OCI-LY1 (cell line): Measurements from ENCODE around the gene TUBGCP4.
A peak's percentile ranks its signal among the peaks of the same experiment; 100 is the strongest.

Source experiments
- H2AFZ ChIP-seq: fragments of 200-600 bp; sonication (generic), shearing (Covaris generic); 2 replicates; pipeline ENCODE4 v1.6.0; 2014; ENCODE audit warnings: antibody characterized with exemption, mild to moderate bottlenecking, low read length
- H3F3A ChIP-seq: fragments of 200-600 bp; sonication (generic), shearing (Covaris generic); 2 replicates; pipeline ENCODE4 v1.6.0; 2014; ENCODE audit warnings: mild to moderate bottlenecking, antibody characterized with exemption, low read length, moderate library complexity; ENCODE audit not compliant: insufficient read depth
- H3K27ac ChIP-seq: fragments of 200-600 bp; sonication (generic); 2 replicates; pipeline ENCODE4 v1.5.1; 2014; ENCODE audit warnings: low read length, mixed run types, mild to moderate bottlenecking, low read depth; ENCODE audit not compliant: poor library complexity, severe bottlenecking
- H3K27me3 ChIP-seq: fragments of 200-600 bp; sonication (generic); 2 replicates; pipeline ENCODE4 v1.6.0; 2014; ENCODE audit warnings: antibody characterized with exemption, mild to moderate bottlenecking, low read length, moderate library complexity; ENCODE audit not compliant: insufficient read depth
- H3K36me3 ChIP-seq: fragments of 200-600 bp; sonication (generic); 2 replicates; pipeline ENCODE4 v1.6.1; 2014; ENCODE audit warnings: mild to moderate bottlenecking, antibody characterized with exemption, low read length, moderate library complexity, mixed read lengths; ENCODE audit not compliant: insufficient read depth
- H3K4me1 ChIP-seq: fragments of 200-600 bp; sonication (generic); 2 replicates; pipeline ENCODE4 v1.5.1; 2014; ENCODE audit warnings: mild to moderate bottlenecking, low read length, moderate library complexity; ENCODE audit not compliant: insufficient read depth, severe bottlenecking
- H3K4me2 ChIP-seq: fragments of 200-600 bp; sonication (generic), shearing (Covaris generic); 2 replicates; pipeline ENCODE4 v1.6.1; 2014; ENCODE audit warnings: low read length
- H3K4me3 ChIP-seq: fragments of 200-600 bp; sonication (generic); 2 replicates; pipeline ENCODE4 v1.5.1; 2014; ENCODE audit warnings: low read length, low read depth, mild to moderate bottlenecking, mixed read lengths; ENCODE audit not compliant: poor library complexity, severe bottlenecking
- H3K79me2 ChIP-seq: fragments of 200-600 bp; shearing (Covaris generic); 2 replicates; pipeline ENCODE4 v1.6.1; 2016; ENCODE audit warnings: mixed run types, low read length, mixed read lengths; ENCODE audit not compliant: insufficient read depth
- H3K9ac ChIP-seq: fragments of 200-600 bp; sonication (generic), shearing (Covaris generic); 2 replicates; pipeline ENCODE4 v1.6.1; 2014; ENCODE audit warnings: mild to moderate bottlenecking, low read length, mixed read lengths
- H3K9me2 ChIP-seq: fragments of 200-600 bp; sonication (generic), shearing (Covaris generic); 2 replicates; pipeline ENCODE4 v1.6.1; 2014; ENCODE audit warnings: low read depth, mild to moderate bottlenecking, low read length, mixed read lengths
- H3K9me3 ChIP-seq: fragments of 200-600 bp; shearing (Covaris generic); 2 replicates; pipeline ENCODE4 v1.6.1; 2014; ENCODE audit warnings: low read length, mixed read lengths
- H4K20me1 ChIP-seq: fragments of 200-600 bp; sonication (generic), shearing (Covaris generic); 2 replicates; pipeline ENCODE4 v1.6.0; 2016; ENCODE audit warnings: mild to moderate bottlenecking, low read length; ENCODE audit not compliant: insufficient read depth
- EZH2 ChIP-seq: fragments of 200-600 bp; sonication (generic), shearing (Covaris generic); IDR thresholded peaks from 2 replicates; pipeline ENCODE4 v1.8.0; 2017; ENCODE audit warnings: borderline replicate concordance, mixed run types, mild to moderate bottlenecking, antibody characterized with exemption, low read length, moderate library complexity, mixed read lengths
- TF ChIP-seq, protein P1 (sequence below): fragments of 200-600 bp; sonication (generic), shearing (Covaris generic); IDR thresholded peaks from 2 replicates; pipeline ENCODE4 v1.5.1; 2017; ENCODE audit warnings: mild to moderate bottlenecking, antibody characterized with exemption, low read length, moderate library complexity, mixed read lengths

TUBGCP4 gene

GRCh38 chr15:43370975-43371974 lies at the start of gene TUBGCP4, which contains the start of gene ZSCAN29:
TUBGCP4 (plus strand) TSS chr15:43371101; CDS start chr15:43371355, 254 bp downstream.
ZSCAN29 (minus strand) TSS chr15:43371043; CDS start chr15:43369913, 1,130 bp downstream.
- TF ChIP-seq EZH2: no peak
- TF ChIP-seq, protein P1, sequence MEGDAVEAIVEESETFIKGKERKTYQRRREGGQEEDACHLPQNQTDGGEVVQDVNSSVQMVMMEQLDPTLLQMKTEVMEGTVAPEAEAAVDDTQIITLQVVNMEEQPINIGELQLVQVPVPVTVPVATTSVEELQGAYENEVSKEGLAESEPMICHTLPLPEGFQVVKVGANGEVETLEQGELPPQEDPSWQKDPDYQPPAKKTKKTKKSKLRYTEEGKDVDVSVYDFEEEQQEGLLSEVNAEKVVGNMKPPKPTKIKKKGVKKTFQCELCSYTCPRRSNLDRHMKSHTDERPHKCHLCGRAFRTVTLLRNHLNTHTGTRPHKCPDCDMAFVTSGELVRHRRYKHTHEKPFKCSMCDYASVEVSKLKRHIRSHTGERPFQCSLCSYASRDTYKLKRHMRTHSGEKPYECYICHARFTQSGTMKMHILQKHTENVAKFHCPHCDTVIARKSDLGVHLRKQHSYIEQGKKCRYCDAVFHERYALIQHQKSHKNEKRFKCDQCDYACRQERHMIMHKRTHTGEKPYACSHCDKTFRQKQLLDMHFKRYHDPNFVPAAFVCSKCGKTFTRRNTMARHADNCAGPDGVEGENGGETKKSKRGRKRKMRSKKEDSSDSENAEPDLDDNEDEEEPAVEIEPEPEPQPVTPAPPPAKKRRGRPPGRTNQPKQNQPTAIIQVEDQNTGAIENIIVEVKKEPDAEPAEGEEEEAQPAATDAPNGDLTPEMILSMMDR: peak; percentile 58
- H3K36me3 ChIP-seq: peaks cover 33% of the 10 kb centered on the region
- 0 out of 2 replicates have a peak, but pooled peaks cover 6% of the 10 kb centered on the region for H3F3A ChIP-seq
- no peaks in the 10 kb centered on the region for H3K9me3 ChIP-seq
- H3K4me2 ChIP-seq: peak within 1 kb of the TSS; percentile 83
- peak within 1 kb of the TSS; percentile 57 for H3K27ac ChIP-seq
- peak within 1 kb of the TSS; percentile 74 for H3K4me3 ChIP-seq
- H3K9me2 ChIP-seq: no peaks in the 10 kb centered on the region
- H3K27me3 ChIP-seq: no peaks in the 10 kb centered on the region
- peaks cover 51% of the 10 kb centered on the region for H3K4me1 ChIP-seq
- no peaks in the 10 kb centered on the region for H4K20me1 ChIP-seq
- H2AFZ ChIP-seq: no peak within 1 kb of the TSS
- peaks cover 18% of the 10 kb centered on the region; the same call in 1 of the 2 replicates for H3K79me2 ChIP-seq
- peak within 1 kb of the TSS; percentile 79 for H3K9ac ChIP-seq

GRCh38 chr15:43325039-43325684 lies 45.7 kb upstream of the TUBGCP4 start:
- Histone ChIP-seq H3K9ac (no peak overlapping the region), H3K9me2 (no peaks in the 10 kb centered on the region), H3K79me2 (no peaks in the 10 kb centered on the region), H2AFZ (no peak overlapping the region), H3K9me3 (no peaks in the 10 kb centered on the region), H3K27ac (no peak overlapping the region), H3F3A (no peaks in the 10 kb centered on the region), H3K4me2 (no peak overlapping the region), H4K20me1 (no peaks in the 10 kb centered on the region), H3K36me3 (peaks cover 22% of the 10 kb centered on the region), H3K4me3 (no peak overlapping the region), H3K27me3 (no peaks in the 10 kb centered on the region), H3K4me1 (peaks cover 15% of the 10 kb centered on the region)
- no peak for TF ChIP-seq EZH2

- no peaks in the 10 kb centered on the region for H3K9me2 ChIP-seq
- TF ChIP-seq EZH2: no peak
- TF ChIP-seq, protein P1: no peak
- H3K4me1 ChIP-seq: peaks cover 28% of the 10 kb centered on the region
- H3K4me3 ChIP-seq: peak overlapping the region; percentile 75
- H3K9ac ChIP-seq: peak overlapping the region; percentile 85
- no peaks in the 10 kb centered on the region for H4K20me1 ChIP-seq
- no peaks in the 10 kb centered on the region for H3K79me2 ChIP-seq
- H3K27me3 ChIP-seq: no peaks in the 10 kb centered on the region
- H2AFZ ChIP-seq: no peak overlapping the region; the same call in 1 of the 2 replicates
- H3K27ac ChIP-seq: peak overlapping the region; percentile 74
- H3K9me3 ChIP-seq: no peaks in the 10 kb centered on the region
- peak overlapping the region; percentile 69 for H3K4me2 ChIP-seq
- peaks cover 31% of the 10 kb centered on the region for H3K36me3 ChIP-seq
- no peaks in the 10 kb centered on the region for H3F3A ChIP-seq
These were observed 41.5 kb upstream of the TUBGCP4 start for GRCh38 chr15:43329217-43329959.
